GM18909 (cell line): ENCODE measurements around the gene TCIRG1.

Experiments used
- ATAC-seq: cut with Tn5 transposase; IDR thresholded peaks from one replicate; pipeline ENCODE4 v1.9.1; 2021; ENCODE audit warnings: mild to moderate bottlenecking; ENCODE audit not compliant: unreplicated experiment, poor library complexity

Gene TCIRG1

DNA sequence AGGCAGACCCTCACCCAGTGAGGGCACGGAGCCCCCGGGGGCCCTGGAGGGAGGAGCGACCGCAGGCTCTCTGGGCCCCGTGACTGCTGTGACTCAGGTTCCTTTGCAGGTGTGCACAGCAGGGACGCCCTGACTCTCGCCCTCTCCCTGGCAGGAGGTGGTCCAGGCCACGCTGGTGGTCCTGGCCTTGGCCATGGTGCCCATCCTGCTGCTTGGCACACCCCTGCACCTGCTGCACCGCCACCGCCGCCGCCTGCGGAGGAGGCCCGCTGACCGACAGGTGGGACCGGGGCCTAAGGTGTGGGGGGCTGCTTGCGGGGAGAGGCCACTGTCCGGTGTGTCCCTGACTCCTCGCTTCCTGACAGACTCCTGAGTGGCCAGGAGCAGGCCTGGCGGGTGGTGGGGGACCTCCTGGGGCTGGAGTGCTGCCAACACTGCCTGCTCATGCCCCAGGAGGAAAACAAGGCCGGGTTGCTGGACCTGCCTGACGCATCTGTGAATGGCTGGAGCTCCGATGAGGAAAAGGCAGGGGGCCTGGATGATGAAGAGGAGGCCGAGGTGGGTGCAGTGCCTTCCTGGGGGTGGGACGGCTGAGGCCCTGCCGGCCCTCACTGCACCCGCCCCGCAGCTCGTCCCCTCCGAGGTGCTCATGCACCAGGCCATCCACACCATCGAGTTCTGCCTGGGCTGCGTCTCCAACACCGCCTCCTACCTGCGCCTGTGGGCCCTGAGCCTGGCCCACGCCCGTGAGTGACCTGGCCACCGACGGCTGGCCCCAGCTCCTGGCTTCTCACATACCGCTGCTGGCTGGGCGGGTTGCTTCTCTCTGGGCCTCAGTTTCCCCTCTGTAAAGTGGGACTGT lies 10.9 kb downstream of the TCIRG1 start:
- no peak for ATAC-seq

- no peak for ATAC-seq
Observed at GRCh38 chr11:68050371-68050841, 11.6 kb downstream of the TCIRG1 start.

DNA sequence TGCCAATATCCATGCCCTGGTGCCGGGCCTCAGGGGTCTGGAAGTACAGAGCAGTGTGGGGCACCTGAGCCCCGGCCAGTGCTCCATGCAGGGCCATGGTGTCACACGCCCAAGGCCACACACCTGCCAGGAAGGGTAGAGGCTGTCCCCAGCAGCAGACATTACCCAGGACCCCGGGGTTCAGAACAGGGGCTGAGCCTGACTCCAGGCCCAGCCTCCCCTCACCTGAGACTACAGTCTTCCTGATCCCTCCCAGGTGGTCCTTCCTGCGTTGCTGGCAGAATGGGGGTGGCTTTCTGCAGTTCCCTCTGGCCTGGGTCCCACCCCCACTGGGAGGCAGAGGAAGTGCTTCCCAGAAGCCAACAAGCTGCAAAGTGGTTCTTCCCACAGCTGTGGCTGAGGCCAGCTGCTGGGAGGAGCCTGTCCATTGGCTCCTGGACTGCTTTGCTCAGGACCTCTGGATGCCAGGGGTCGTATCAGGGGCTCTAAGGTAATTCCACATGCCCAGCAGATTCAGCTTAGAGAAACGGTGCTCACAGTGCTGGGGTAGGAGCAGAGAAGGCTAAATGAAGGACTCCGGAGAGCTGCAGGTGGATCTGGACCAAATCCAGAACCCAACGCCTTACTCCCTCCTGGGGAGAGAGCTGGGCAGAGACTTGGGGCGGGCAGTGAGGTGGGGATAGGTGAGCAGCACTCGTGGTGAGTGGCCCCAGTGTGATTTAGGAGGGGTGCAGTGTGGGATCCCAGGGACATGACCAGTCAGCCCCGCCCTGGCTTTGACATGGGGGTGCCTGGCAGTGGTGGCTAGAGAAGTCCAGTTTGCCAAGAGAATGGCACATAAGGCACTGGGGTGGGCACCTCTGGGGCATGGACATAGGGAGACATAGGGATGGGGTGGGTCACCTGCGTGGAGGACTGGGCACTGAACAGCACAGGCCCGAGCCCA lies 12.6 kb downstream of the TCIRG1 start:
- no peak for ATAC-seq

GRCh38 chr11:68052137-68052873 lies 13.5 kb downstream of the TCIRG1 start:
- no peak for ATAC-seq

DNA sequence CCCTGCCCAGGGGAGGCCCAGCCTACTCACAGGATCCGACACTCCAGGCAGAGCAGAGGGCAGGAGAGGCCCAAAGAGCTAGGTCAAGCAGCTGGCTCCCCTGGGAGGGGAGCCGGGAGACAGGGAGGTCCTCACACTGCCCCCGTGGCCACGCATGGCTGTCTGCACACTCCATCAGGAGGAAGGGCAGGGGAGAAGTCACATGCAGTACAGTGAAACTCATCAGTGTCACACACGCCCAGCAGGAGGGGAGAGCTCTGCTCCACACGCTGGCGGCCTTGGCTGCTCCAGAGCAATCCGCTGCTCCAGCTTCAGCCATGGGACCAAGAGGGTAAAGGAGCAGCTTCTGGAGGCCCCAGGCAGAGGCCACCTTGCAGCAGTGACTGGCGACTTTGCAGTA lies 14.3 kb downstream of the TCIRG1 start:
- ATAC-seq = no peak

GRCh38 chr11:68053981-68054812 lies 15.4 kb downstream of the TCIRG1 start:
- no peak for ATAC-seq

DNA sequence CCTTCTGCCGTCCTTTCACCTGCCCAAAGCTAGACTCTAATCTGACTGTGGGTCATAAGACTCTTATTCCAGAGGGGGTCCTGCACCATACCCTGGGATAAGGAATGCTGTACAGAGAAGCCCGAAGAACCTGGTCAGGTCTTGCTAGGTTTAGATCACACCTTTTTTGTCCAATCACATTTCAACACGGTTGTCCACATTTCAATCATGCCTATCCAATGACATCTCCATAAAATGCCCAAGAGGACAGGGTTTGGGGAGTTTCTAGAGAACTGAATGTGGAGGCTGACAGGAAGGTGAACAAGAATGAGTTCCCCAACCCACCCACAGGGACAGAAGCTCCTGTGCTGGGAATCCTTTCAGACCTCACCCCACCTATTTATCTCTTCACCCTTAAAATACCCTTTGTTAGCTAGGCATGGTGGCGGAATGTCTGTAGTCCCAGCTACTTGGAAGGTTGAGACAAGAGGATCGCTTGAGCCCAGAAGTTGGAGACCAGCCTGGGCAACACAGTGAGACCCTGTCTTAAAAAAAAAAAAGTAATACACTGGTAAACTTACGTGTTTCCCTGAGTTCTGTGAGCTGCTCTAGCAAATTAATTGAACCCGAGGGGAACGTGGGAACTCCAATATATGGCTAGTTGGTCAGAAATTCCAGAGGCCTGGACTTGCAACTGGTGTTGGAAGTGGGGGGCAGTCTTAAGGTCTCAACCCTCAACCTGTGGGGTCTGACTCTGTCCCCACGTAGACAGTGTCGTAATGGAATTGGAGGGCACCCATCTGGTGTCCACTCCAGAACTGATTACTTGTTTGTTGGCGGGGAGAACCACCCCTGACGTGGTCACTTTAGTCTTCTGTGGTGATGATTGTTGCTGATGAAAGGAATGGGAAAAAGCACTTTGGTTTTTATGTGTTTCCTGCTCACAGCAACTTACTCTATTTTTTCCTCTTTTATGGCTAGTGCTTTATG lies 17.8 kb downstream of the TCIRG1 start:
- no peak for ATAC-seq

DNA sequence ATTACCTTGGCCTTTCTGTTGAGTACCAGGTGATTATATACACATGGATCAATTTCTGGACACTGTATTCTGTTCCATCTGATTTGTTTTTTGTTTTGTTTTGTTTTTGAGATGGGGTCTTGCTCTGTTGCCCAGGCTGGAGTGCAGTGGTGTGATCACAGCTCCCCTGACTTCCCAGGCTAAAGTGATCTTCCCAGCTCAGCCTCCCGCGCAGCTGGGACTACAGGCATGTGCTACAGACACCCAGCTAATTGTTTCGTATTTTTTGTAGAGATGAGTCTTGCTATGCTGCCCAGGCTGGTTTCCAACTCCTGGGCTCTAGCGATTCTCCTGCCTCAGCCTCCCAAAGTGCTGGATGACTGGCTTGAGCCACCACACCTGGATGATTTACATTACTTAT lies 19.0 kb downstream of the TCIRG1 start:
- no peak for ATAC-seq

- ATAC-seq = no peak
Observed at GRCh38 chr11:68061508-68061907, 22.7 kb downstream of the TCIRG1 start.

GRCh38 chr11:68064926-68065325 lies 26.1 kb downstream of the TCIRG1 start:
- no peak for ATAC-seq

DNA sequence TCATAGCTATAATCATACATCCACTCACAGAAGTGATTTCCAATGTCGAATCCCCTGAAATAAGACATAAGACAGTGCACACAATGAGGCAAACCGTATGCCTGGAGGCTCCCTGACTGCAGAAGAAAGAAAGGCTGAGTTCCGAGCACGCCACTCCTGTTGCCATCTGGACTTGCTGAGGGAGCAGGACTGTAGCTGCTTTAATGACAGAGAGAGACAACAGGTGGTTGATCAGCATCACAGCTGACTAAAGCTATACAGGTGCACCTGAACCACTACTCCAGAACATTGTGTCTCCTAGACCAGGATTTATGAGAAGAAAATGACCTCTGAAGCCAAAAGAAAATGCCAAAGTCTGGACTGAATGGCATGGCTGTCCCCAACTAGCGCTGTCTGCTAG lies 27.0 kb downstream of the TCIRG1 start:
- no peak for ATAC-seq

DNA sequence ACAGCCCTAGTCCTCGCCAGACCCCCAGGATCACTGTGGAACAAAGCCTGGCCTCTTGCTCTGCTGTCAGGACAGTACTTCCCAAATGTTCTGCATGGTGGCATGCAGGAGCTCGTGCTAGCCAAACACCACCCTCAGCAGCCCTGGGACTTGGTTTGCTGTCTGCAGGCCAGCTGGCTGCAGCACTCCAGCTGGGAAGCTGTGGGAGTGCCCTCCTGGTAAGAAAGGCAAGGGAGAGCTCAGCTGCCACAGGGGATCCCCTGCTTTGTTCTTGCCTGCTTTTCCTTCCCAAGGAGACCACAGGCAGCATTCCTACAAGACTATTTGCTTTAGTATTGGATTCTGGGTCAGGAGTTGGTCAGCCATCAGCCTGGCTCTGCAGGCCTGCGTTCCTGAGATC lies 27.9 kb downstream of the TCIRG1 start:
- no peak for ATAC-seq

DNA sequence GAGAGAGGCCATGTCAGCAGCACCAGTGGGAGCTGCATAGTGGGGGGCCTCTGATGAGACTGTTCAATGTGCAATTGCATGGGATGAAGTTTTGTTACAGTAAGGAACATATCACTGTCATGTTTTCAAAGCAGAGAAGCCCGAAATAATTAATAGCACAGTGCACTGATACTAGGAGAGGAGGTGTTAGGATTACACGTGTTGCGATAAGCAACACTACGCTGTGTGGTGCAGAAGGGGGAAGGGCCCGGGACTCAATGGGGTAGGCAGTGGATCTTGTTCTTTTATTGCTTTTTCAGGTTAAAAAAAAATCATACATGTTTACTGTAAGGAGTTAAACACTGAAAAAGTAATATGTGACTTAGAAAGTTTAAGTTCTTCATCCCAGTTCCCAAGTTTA lies 29.2 kb downstream of the TCIRG1 start:
- ATAC-seq = no peak

- no peak for ATAC-seq
Observed at GRCh38 chr11:68071281-68072048, 32.6 kb downstream of the TCIRG1 start.

DNA sequence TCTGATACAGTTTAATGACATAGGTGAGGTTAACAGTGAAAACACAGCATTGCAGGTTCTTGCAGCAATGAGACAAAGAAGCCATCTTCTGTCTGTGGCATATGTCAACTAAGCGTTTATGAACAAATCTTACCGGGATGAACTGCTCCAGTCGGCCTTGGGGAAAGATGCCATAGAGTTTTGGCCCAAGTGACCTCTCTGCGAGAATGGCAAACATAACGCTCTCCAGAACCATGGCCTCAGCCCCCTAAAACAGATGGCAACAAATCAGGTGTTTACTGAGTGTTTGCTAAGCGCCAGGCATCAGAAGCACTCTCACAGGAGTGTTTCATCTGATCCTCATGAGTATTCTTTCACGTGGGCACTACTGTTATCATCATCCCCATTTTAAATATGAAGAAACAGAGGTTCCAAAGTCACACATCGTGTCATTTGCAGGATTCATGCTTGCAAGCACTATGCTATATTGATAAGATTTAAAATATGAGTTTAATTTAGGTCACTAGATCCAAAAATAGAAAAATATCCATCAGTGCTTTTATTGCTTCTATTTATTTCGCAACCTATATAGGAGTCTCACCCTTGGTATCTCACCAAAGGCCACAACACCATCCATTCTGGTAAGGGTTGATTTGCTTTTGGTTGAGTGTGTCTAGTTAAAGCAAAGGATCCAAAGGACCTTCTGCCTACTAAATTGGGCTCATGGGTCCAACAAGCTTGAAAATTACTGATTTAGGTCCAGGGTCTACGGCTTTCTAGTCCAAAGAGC lies 35.9 kb downstream of the TCIRG1 start:
- no peak for ATAC-seq

GRCh38 chr11:68076371-68077042 lies 37.7 kb downstream of the TCIRG1 start:
- ATAC-seq = no peak
